Neutrophil (primary cell): Measurements from ENCODE around the gene MGST1.

Experiments used
- H3K27ac ChIP-seq: fragments of 200-600 bp; sonication (generic); 2 replicates; pipeline ENCODE4 v1.5.1; 2016; ENCODE audit warnings: mild to moderate bottlenecking, moderate library complexity
- H3K27me3 ChIP-seq: fragments of 200-600 bp; sonication (generic); 2 replicates; pipeline ENCODE4 v1.6.0; 2016; ENCODE audit warnings: mild to moderate bottlenecking
- H3K36me3 ChIP-seq: fragments of 200-600 bp; sonication (generic); 2 replicates; pipeline ENCODE4 v1.5.1; 2017
- H3K4me1 ChIP-seq, 2 experiments: fragments of 200-600 bp in 1 of 2; sonication (generic) in 1 of 2; 1 replicate in 1 of 2; 2 replicates in 1 of 2; pipeline versions ENCODE4 v1.5.1 to v1.6.1; 2013 to 2016; ENCODE audit warnings: low read depth in 1 of 2, low read length in 1 of 2, mild to moderate bottlenecking in 1 of 2, moderate library complexity in 1 of 2; ENCODE audit not compliant: control insufficient read depth in 1 of 2, insufficient read depth in 1 of 2
- H3K4me3 ChIP-seq, 2 experiments: fragments of 200-600 bp in 1 of 2; sonication (generic) in 1 of 2; 1 replicate in 1 of 2; 2 replicates in 1 of 2; pipeline ENCODE4 v1.5.1; 2013 to 2016; ENCODE audit warnings: low read depth in 1 of 2, low read length in 1 of 2, mild to moderate bottlenecking in 1 of 2, moderate library complexity in 1 of 2
- H3K9me3 ChIP-seq: fragments of 200-600 bp; sonication (generic); 2 replicates; pipeline ENCODE4 v1.5.1; 2016
- CTCF ChIP-seq: fragments of 200-600 bp; sonication (generic); IDR thresholded peaks from 2 replicates; pipeline ENCODE4 v1.5.1; 2016; ENCODE audit warnings: antibody characterized with exemption

The MGST1 gene

GRCh38 chr12:16407346-16407745 lies 59.9 kb downstream of the MGST1 start:
- Histone ChIP-seq H3K4me3 (no peak overlapping the region), H3K9me3 (no peaks in the 10 kb centered on the region), H3K27ac (no peak overlapping the region), H3K36me3 (no peaks in the 10 kb centered on the region), H3K27me3 (no peaks in the 10 kb centered on the region), H3K4me1 (no peaks in the 10 kb centered on the region)
- TF ChIP-seq CTCF, result no peak
